Measurements from ENCODE around the gene SEC24B. TPM values are rescaled to one million over a fixed set of nuclear protein-coding genes. Genes with fewer than 3 reads are reported as not detected.
"Not testable (repeated sequence)": the region's sequence is repeated elsewhere in the genome, so short reads cannot be mapped to it uniquely, and the experiment has no call there.

The SEC24B gene
- total and polyA plus RNA-seq, 4 donors, result 8.0 to 34.8 (median 18.4) TPM

- H3K4me3 ChIP-seq, result no peak overlapping the region
- TF ChIP-seq, protein P1, sequence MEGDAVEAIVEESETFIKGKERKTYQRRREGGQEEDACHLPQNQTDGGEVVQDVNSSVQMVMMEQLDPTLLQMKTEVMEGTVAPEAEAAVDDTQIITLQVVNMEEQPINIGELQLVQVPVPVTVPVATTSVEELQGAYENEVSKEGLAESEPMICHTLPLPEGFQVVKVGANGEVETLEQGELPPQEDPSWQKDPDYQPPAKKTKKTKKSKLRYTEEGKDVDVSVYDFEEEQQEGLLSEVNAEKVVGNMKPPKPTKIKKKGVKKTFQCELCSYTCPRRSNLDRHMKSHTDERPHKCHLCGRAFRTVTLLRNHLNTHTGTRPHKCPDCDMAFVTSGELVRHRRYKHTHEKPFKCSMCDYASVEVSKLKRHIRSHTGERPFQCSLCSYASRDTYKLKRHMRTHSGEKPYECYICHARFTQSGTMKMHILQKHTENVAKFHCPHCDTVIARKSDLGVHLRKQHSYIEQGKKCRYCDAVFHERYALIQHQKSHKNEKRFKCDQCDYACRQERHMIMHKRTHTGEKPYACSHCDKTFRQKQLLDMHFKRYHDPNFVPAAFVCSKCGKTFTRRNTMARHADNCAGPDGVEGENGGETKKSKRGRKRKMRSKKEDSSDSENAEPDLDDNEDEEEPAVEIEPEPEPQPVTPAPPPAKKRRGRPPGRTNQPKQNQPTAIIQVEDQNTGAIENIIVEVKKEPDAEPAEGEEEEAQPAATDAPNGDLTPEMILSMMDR (IDR thresholded peaks at IDR 0.05; ENCODE audit: control extremely low read depth, extremely low read depth), result no peak
These were observed 119.5 kb downstream of the SEC24B start for GRCh38 chr4:109553130-109553529.

GRCh38 chr4:109554971-109555370 is 121.4 kb downstream of the SEC24B start:
- TF ChIP-seq, protein P1 (IDR thresholded peaks at IDR 0.05; ENCODE audit: control extremely low read depth, extremely low read depth), result no peak

More at GRCh38 chr4:109553130-109553529, 119.5 kb downstream of the SEC24B start:
- no peaks in the 10 kb centered on the region for H3K27me3 ChIP-seq (ENCODE audit: control insufficient read depth in 3 of 3, insufficient read depth in 3 of 3, low read length in 2 of 3)
- H3K9me3 ChIP-seq (ENCODE audit: control insufficient read depth in 4 of 4, insufficient read depth in 3 of 4, low read length in 3 of 4), result no peaks in the 10 kb centered on the region
- H3K9ac ChIP-seq (ENCODE audit: insufficient read depth in 1 of 2, low read length in 2 of 2), result no peak overlapping the region
- WGBS, 2 donors, result 96 to 98% methylated on average over 2 of the region's 2 CpGs
- DNase-seq (no peak), ATAC-seq (ENCODE audit: insufficient read depth, low FRiP score) (no peak)
- H3K27ac ChIP-seq (ENCODE audit: low read depth in 1 of 2, low read length in 1 of 2), result no peak overlapping the region
- no peaks in the 10 kb centered on the region for H3K4me1 ChIP-seq (ENCODE audit: control insufficient read depth in 5 of 5, insufficient read depth in 5 of 5, low read length in 5 of 5)
- peaks cover 0 to 3% (median under 1%) of the 10 kb centered on the region in 4 donors for H3K36me3 ChIP-seq (ENCODE audit: control insufficient read depth in 4 of 4, insufficient read depth in 4 of 4, low read length in 4 of 4)

DNA sequence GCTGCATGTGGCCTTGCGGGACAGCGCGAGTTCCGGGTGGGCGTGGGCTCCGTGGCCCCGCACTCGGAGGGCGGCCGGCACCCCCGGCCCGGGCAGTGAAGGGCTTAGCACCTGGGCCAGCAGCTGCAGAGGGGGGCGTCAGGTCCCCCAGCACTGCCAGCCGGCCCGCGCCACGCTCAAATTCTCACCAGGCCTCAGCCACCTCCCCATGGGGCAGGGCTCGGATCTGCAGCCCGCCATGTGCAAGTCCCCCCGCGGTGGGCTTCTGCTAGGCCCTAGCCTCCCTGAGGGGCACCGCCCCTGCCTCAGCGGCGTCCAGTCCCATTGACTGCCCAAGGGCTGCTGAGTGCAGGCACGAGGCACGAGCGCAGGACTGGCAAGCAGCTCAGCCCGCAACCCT is 123.8 kb downstream of the SEC24B start:
- H3K4me1 ChIP-seq (ENCODE audit: control insufficient read depth in 5 of 5, insufficient read depth in 5 of 5, low read length in 5 of 5), result peaks cover 0 to 17% (median 1%) of the 10 kb centered on the region in 5 donors
- DNase-seq (no peak), ATAC-seq (ENCODE audit: insufficient read depth, low FRiP score) (no peak)
- no peak overlapping the region for H3K27ac ChIP-seq (ENCODE audit: low read depth in 1 of 2, low read length in 1 of 2)
- H3K27me3 ChIP-seq (ENCODE audit: control insufficient read depth in 3 of 3, insufficient read depth in 3 of 3, low read length in 2 of 3), result peaks cover 0 to 11% (median 0%) of the 10 kb centered on the region in 3 donors
- WGBS, 2 donors, result 92 to 97% methylated on average over 27 to 28 of the region's 28 CpGs
- no peaks in the 10 kb centered on the region for H3K9me3 ChIP-seq (ENCODE audit: control insufficient read depth in 4 of 4, insufficient read depth in 3 of 4, low read length in 3 of 4)
- TF ChIP-seq, protein P1 (IDR thresholded peaks at IDR 0.05; ENCODE audit: control extremely low read depth, extremely low read depth), result no peak
- no peak overlapping the region for H3K9ac ChIP-seq (ENCODE audit: insufficient read depth in 1 of 2, low read length in 2 of 2)
- no peaks in the 10 kb centered on the region for H3K36me3 ChIP-seq (ENCODE audit: control insufficient read depth in 4 of 4, insufficient read depth in 4 of 4, low read length in 4 of 4)
- no peak overlapping the region for H3K4me3 ChIP-seq

More at GRCh38 chr4:109554971-109555370, 121.4 kb downstream of the SEC24B start:
- Histone ChIP-seq H3K4me3 (no peak overlapping the region), H3K9ac (ENCODE audit: insufficient read depth in 1 of 2, low read length in 2 of 2) (no peak overlapping the region), H3K27ac (ENCODE audit: low read depth in 1 of 2, low read length in 1 of 2) (no peak overlapping the region), H3K36me3 (ENCODE audit: control insufficient read depth in 4 of 4, insufficient read depth in 4 of 4, low read length in 4 of 4) (peaks cover 0 to 1% (median 0%) of the 10 kb centered on the region in 4 donors), H3K9me3 (ENCODE audit: control insufficient read depth in 4 of 4, insufficient read depth in 3 of 4, low read length in 3 of 4) (no peaks in the 10 kb centered on the region), H3K4me1 (ENCODE audit: control insufficient read depth in 5 of 5, insufficient read depth in 5 of 5, low read length in 5 of 5) (peaks cover 0 to 2% (median 0%) of the 10 kb centered on the region in 5 donors), H3K27me3 (ENCODE audit: control insufficient read depth in 3 of 3, insufficient read depth in 3 of 3, low read length in 2 of 3) (no peaks in the 10 kb centered on the region)
- ATAC-seq (ENCODE audit: insufficient read depth, low FRiP score), result no peak
- DNase-seq, result no peak
- 87 to 92% methylated on average over 3 of the region's 3 CpGs for WGBS, 2 donors

DNA sequence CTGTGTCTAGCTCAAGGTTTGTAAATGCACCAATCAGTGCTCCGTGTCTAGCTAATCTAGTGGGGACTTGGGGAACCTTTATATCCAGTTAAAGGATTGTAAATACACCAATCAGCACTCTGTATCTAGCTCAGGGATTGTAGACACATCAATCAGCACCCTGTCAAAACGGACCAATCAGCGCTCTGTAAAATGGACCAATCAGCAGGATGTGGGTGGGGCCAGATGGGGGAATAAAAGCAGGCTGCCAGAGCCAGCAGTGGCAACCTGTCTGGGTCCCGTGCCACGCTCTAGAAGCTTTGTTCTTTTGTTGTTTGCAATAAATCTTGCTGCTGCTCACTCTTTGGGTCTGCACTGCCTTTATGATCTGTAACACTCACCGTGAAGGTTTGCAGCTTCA is 124.5 kb downstream of the SEC24B start:
- not testable (repeated sequence) for DNase-seq; H3K27ac ChIP-seq (ENCODE audit: low read depth in 1 of 2, low read length in 1 of 2); H3K4me3 ChIP-seq; ATAC-seq (ENCODE audit: insufficient read depth, low FRiP score); H3K36me3 ChIP-seq (ENCODE audit: control insufficient read depth in 4 of 4, insufficient read depth in 4 of 4, low read length in 4 of 4); H3K9me3 ChIP-seq (ENCODE audit: control insufficient read depth in 4 of 4, insufficient read depth in 3 of 4, low read length in 3 of 4); H3K9ac ChIP-seq (ENCODE audit: insufficient read depth in 1 of 2, low read length in 2 of 2)
- Histone ChIP-seq H3K4me1 (ENCODE audit: control insufficient read depth in 5 of 5, insufficient read depth in 5 of 5, low read length in 5 of 5) (peaks cover 0 to 17% (median 1%) of the 10 kb centered on the region in 5 donors), H3K27me3 (ENCODE audit: control insufficient read depth in 3 of 3, insufficient read depth in 3 of 3, low read length in 2 of 3) (peaks cover 0 to 11% (median 0%) of the 10 kb centered on the region in 3 donors)
- WGBS, 2 donors, result 86 to 98% methylated on average over 6 of the region's 6 CpGs
